DOHH2 (cell line): ENCODE results near the gene TUG1.

Experiments used
- H3F3A ChIP-seq: fragments of 200-600 bp; sonication (generic), shearing (Covaris generic); 2 replicates; pipeline ENCODE4 v1.6.0; 2016; ENCODE audit warnings: antibody characterized with exemption, mild to moderate bottlenecking; ENCODE audit not compliant: control insufficient read depth, insufficient read depth
- H3K27ac ChIP-seq: fragments of 200-600 bp; sonication (generic); 2 replicates; pipeline ENCODE4 v1.5.1; 2014; ENCODE audit warnings: low read depth, mild to moderate bottlenecking, low read length, moderate library complexity
- H3K27me3 ChIP-seq: fragments of 200-600 bp; sonication (generic); 2 replicates; pipeline ENCODE4 v1.6.1; 2014; ENCODE audit warnings: mild to moderate bottlenecking, low read length, mixed read lengths; ENCODE audit not compliant: control insufficient read depth
- H3K36me3 ChIP-seq: fragments of 200-600 bp; sonication (generic); 2 replicates; pipeline ENCODE4 v1.6.1; 2014; ENCODE audit warnings: mild to moderate bottlenecking, low read length, moderate library complexity, mixed read lengths; ENCODE audit not compliant: control insufficient read depth
- H3K4me1 ChIP-seq: fragments of 200-600 bp; sonication (generic); 2 replicates; pipeline ENCODE4 v1.6.1; 2014; ENCODE audit warnings: mild to moderate bottlenecking, low read length, mixed read lengths; ENCODE audit not compliant: control insufficient read depth
- H3K4me2 ChIP-seq: fragments of 200-600 bp; sonication (generic); 2 replicates; pipeline ENCODE4 v1.6.0; 2014; ENCODE audit warnings: mild to moderate bottlenecking, low read length, moderate library complexity
- H3K4me3 ChIP-seq: fragments of 200-600 bp; sonication (generic); 2 replicates; pipeline ENCODE4 v1.5.1; 2014; ENCODE audit warnings: mild to moderate bottlenecking, low read length, mixed read lengths
- H3K79me2 ChIP-seq: fragments of 200-600 bp; sonication (generic); 2 replicates; pipeline ENCODE4 v1.6.1; 2014; ENCODE audit warnings: mild to moderate bottlenecking, low read length, mixed read lengths; ENCODE audit not compliant: control insufficient read depth
- H3K9me2 ChIP-seq: fragments of 200-600 bp; sonication (generic); replicated peaks from 2 replicates; pipeline ENCODE4 v1.6.1; 2014; ENCODE audit warnings: mild to moderate bottlenecking, low read length, mixed read lengths; ENCODE audit not compliant: control insufficient read depth
- H3K9me3 ChIP-seq: fragments of 200-600 bp; sonication (generic); 2 replicates; pipeline ENCODE4 v1.6.1; 2014; ENCODE audit warnings: antibody characterized with exemption, low read length, mixed read lengths; ENCODE audit not compliant: control insufficient read depth, insufficient read depth
- H4K20me1 ChIP-seq: fragments of 200-600 bp; sonication (generic); 2 replicates; pipeline ENCODE4 v1.6.0; 2014; ENCODE audit warnings: low read depth, mild to moderate bottlenecking, antibody characterized with exemption, low read length, moderate library complexity; ENCODE audit not compliant: control insufficient read depth, insufficient read depth
- CTCF ChIP-seq: fragments of 200-600 bp; sonication (generic); IDR thresholded peaks from one replicate; pipeline ENCODE4 v1.5.1; 2014; ENCODE audit warnings: antibody characterized with exemption, mild to moderate bottlenecking, low read depth, low read length; ENCODE audit not compliant: poor library complexity, severe bottlenecking
- EZH2phosphoT487 ChIP-seq: fragments of 200-600 bp; sonication (generic); IDR thresholded peaks from 2 replicates; pipeline ENCODE4 v1.6.1; 2017; ENCODE audit warnings: borderline replicate concordance, mild to moderate bottlenecking, antibody characterized with exemption, low read length, moderate library complexity, mixed read lengths

Gene TUG1

GRCh38 chr22:30970356-30970746 is 1.3 kb downstream of the TUG1 start:
- peaks cover 91% of the 10 kb centered on the region for H3K36me3 ChIP-seq
- peaks cover 51% of the 10 kb centered on the region for H3K4me1 ChIP-seq
- no peaks in the 10 kb centered on the region for H3F3A ChIP-seq
- H3K9me2 ChIP-seq, result no peaks in the 10 kb centered on the region
- H3K27me3 ChIP-seq, result no peaks in the 10 kb centered on the region
- H3K9me3 ChIP-seq, result 0 out of 2 replicates have a peak, but pooled peaks cover 3% of the 10 kb centered on the region
- H3K4me2 ChIP-seq, result peak overlapping the region; percentile 93
- H4K20me1 ChIP-seq, result peaks cover 29% of the 10 kb centered on the region; the same call in 1 of the 2 replicates
- TF ChIP-seq CTCF (no peak), EZH2phosphoT487 (no peak)
- no peak overlapping the region for H3K27ac ChIP-seq
- peaks cover 99% of the 10 kb centered on the region for H3K79me2 ChIP-seq
- peak overlapping the region; percentile 93 for H3K4me3 ChIP-seq

GRCh38 chr22:30978304-30978962 is 9.4 kb downstream of the TUG1 start:
- TF ChIP-seq EZH2phosphoT487 (no peak), CTCF (no peak)
- Histone ChIP-seq H3K79me2 (peaks cover 44% of the 10 kb centered on the region), H3K36me3 (peaks cover 54% of the 10 kb centered on the region), H3K4me3 (no peak overlapping the region), H3K27me3 (no peaks in the 10 kb centered on the region), H3K27ac (no peak overlapping the region), H4K20me1 (peaks cover 9% of the 10 kb centered on the region; the same call in 1 of the 2 replicates), H3F3A (peaks cover 11% of the 10 kb centered on the region; the same call in 1 of the 2 replicates), H3K4me2 (no peak overlapping the region), H3K4me1 (no peaks in the 10 kb centered on the region), H3K9me2 (no peaks in the 10 kb centered on the region), H3K9me3 (no peaks in the 10 kb centered on the region)

- 0 out of 2 replicates have a peak, but pooled peaks cover 9% of the 10 kb centered on the region for H4K20me1 ChIP-seq
- peaks cover 29% of the 10 kb centered on the region for H3K79me2 ChIP-seq
- H3K4me3 ChIP-seq, result no peak overlapping the region
- H3K9me3 ChIP-seq, result no peaks in the 10 kb centered on the region
- no peaks in the 10 kb centered on the region for H3K9me2 ChIP-seq
- no peaks in the 10 kb centered on the region for H3K27me3 ChIP-seq
- H3K27ac ChIP-seq, result no peak overlapping the region
- no peak overlapping the region for H3K4me2 ChIP-seq
- no peak for TF ChIP-seq CTCF
- no peak for TF ChIP-seq EZH2phosphoT487
- H3K4me1 ChIP-seq, result no peaks in the 10 kb centered on the region
- H3K36me3 ChIP-seq, result peaks cover 39% of the 10 kb centered on the region
- peaks cover 11% of the 10 kb centered on the region; the same call in 1 of the 2 replicates for H3F3A ChIP-seq
Measured at GRCh38 chr22:30979932-30980331, 10.9 kb downstream of the TUG1 start.
